GM12878 (cell line): ENCODE data around the gene TLCD3B. TPM values are rescaled to one million over a fixed set of nuclear protein-coding genes. Genes with fewer than 3 reads are reported as not detected.

Source experiments
- ATAC-seq: fragments of 200-7000 bp; cut with Tn5 transposase; 3 replicates; pipeline ENCODE4 v1.9.1; 2020; ENCODE audit warnings: mild to moderate bottlenecking, moderate library complexity
- BruUV-seq: library from RNA; stranded (reverse); fragments of 400-500 nt; replicated peaks from 2 replicates; lab custom pipeline; 2021; lab: Mats Ljungman, UMichigan
- CTCF ChIA-PET: fragments of 300-600 bp; sonication (Branson Sonifier 250); formaldehyde crosslinking; extraction: SDS; loops from one replicate; lab custom pipeline; 2021; ENCODE audit warnings: inconsistent platforms; lab: Yijun Ruan, JAX
- POLR2A ChIA-PET: fragments of 350-600 bp; formaldehyde crosslinking; extraction: SDS; loops from one replicate; lab custom pipeline; 2021; ENCODE audit warnings: inconsistent platforms; lab: Charles Lee
- RAD21 ChIA-PET: fragments of 300-600 bp; sonication (Branson Sonifier 250); formaldehyde crosslinking; loops from one replicate; lab custom pipeline; 2023; ENCODE audit warnings: antibody characterized with exemption; ENCODE audit not compliant: unreplicated experiment; lab: Charles Lee
- SMC1A ChIA-PET: fragments of 300-600 bp; sonication (Branson Sonifier 250); formaldehyde crosslinking; loops from one replicate; lab custom pipeline; 2023; ENCODE audit not compliant: unreplicated experiment, uncharacterized antibody; lab: Charles Lee
- DNase-seq: peaks from one replicate; pipeline ENCODE4 v3.0.0-alpha.2; 2011; ENCODE audit warnings: low read depth, low spot score
- FAIRE-seq: peaks from 3 replicates; lab custom pipeline; 2011; peaks lifted over from hg19 to GRCh38; lab: Jason Lieb, UNC
- H2AFZ ChIP-seq: 2 replicates; pipeline ENCODE4 v1.6.0; 2011; ENCODE audit warnings: low read depth, low read length, control low read depth; ENCODE audit not compliant: control insufficient read depth
- H3K27ac ChIP-seq: 2 replicates; pipeline ENCODE4 v1.5.1; 2011; ENCODE audit warnings: control low read depth; ENCODE audit not compliant: control insufficient read depth, insufficient read depth
- H3K27me3 ChIP-seq, 2 experiments: replicated peaks in 1 of 2; 2 replicates each; pipeline versions ENCODE4 v1.6.0 to v1.6.1; 2011; ENCODE audit warnings: low read length in 1 of 2; ENCODE audit not compliant: control insufficient read depth in 2 of 2, insufficient read depth in 2 of 2
- H3K36me3 ChIP-seq, 2 experiments: 2 replicates each; pipeline ENCODE4 v1.5.1; 2011; ENCODE audit warnings: low read length in 1 of 2; ENCODE audit not compliant: control insufficient read depth in 2 of 2, insufficient read depth in 2 of 2
- H3K4me1 ChIP-seq: 2 replicates; pipeline ENCODE4 v1.6.1; 2011; ENCODE audit warnings: mild to moderate bottlenecking, low read length, moderate library complexity, mixed read lengths; ENCODE audit not compliant: control insufficient read depth, insufficient read depth
- H3K4me2 ChIP-seq: 2 replicates; pipeline ENCODE4 v1.6.0; 2011; ENCODE audit warnings: control low read depth; ENCODE audit not compliant: control insufficient read depth, insufficient read depth
- H3K4me3 ChIP-seq: fragments of 200-600 bp; sonication (generic); 2 replicates; pipeline ENCODE4 v1.5.1; 2016
- H3K79me2 ChIP-seq: 2 replicates; pipeline ENCODE4 v1.6.0; 2011; ENCODE audit warnings: low read length; ENCODE audit not compliant: control insufficient read depth, insufficient read depth
- H3K9ac ChIP-seq: 2 replicates; pipeline ENCODE4 v1.8.0; 2011; ENCODE audit warnings: low read length, control low read depth, mixed read lengths; ENCODE audit not compliant: control insufficient read depth, insufficient read depth
- H3K9me3 ChIP-seq: replicated peaks from 3 replicates; pipeline ENCODE4 v1.5.1; 2011; ENCODE audit warnings: mild to moderate bottlenecking, low read length; ENCODE audit not compliant: control insufficient read depth, insufficient read depth
- H4K20me1 ChIP-seq: 2 replicates; pipeline ENCODE4 v1.6.0; 2011; ENCODE audit not compliant: control insufficient read depth, insufficient read depth
- BMI1 ChIP-seq: fragments of 450-650 bp; IDR thresholded peaks from 2 replicates; pipeline ENCODE4 v1.6.1; 2016; ENCODE audit warnings: mild to moderate bottlenecking, moderate library complexity, borderline replicate concordance
- CBFB ChIP-seq: IDR thresholded peaks from 2 replicates; pipeline ENCODE4 v1.6.1; 2016; ENCODE audit warnings: antibody characterized with exemption, low read depth
- DPF2 ChIP-seq: fragments of 450-650 bp; IDR thresholded peaks from 2 replicates; pipeline ENCODE4 v1.6.1; 2017; ENCODE audit warnings: mild to moderate bottlenecking
- ESRRA ChIP-seq: IDR thresholded peaks from 2 replicates; pipeline ENCODE4 v1.6.1; 2012; ENCODE audit warnings: mild to moderate bottlenecking, low read length, improper control_type of control experiment
- HDGF ChIP-seq: fragments of 450-650 bp; IDR thresholded peaks from 2 replicates; pipeline ENCODE4 v1.6.1; 2016; ENCODE audit warnings: antibody characterized with exemption
- MYC ChIP-seq: IDR thresholded peaks from 2 replicates; pipeline ENCODE4 v1.6.1; 2011; ENCODE audit warnings: mild to moderate bottlenecking, low read length, moderate library complexity, inconsistent platforms; ENCODE audit not compliant: insufficient read depth, insufficient replicate concordance, insufficient read length, severe bottlenecking
- NBN ChIP-seq: fragments of 450-650 bp; IDR thresholded peaks from 2 replicates; pipeline ENCODE4 v1.6.1; 2016
- NFYB ChIP-seq: IDR thresholded peaks from 2 replicates; pipeline ENCODE4 v1.6.1; 2011; ENCODE audit warnings: low read depth, mild to moderate bottlenecking, low read length, improper control_type of control experiment, moderate library complexity; ENCODE audit not compliant: insufficient read depth
- NKRF ChIP-seq: fragments of 450-650 bp; conservative IDR thresholded peaks from 2 replicates; pipeline ENCODE4 v1.6.1; 2017; ENCODE audit warnings: mild to moderate bottlenecking, moderate library complexity
- NRF1 ChIP-seq: conservative IDR thresholded peaks from 2 replicates; pipeline ENCODE4 v1.6.1; 2011; ENCODE audit warnings: mild to moderate bottlenecking, low read depth, low read length, improper control_type of control experiment
- PML ChIP-seq: IDR thresholded peaks from 2 replicates; pipeline ENCODE4 v1.6.1; 2012; ENCODE audit warnings: low read length, inconsistent platforms
- POLR2AphosphoS5 ChIP-seq: IDR thresholded peaks from 2 replicates; pipeline ENCODE4 v1.6.1; 2011; ENCODE audit warnings: mild to moderate bottlenecking, low read length, inconsistent platforms
- SIX5 ChIP-seq: IDR thresholded peaks from 2 replicates; pipeline ENCODE4 v1.6.1; 2011; ENCODE audit warnings: mild to moderate bottlenecking, low read depth, low read length, moderate library complexity; ENCODE audit not compliant: severe bottlenecking
- SMAD5 ChIP-seq: IDR thresholded peaks from 2 replicates; pipeline ENCODE4 v1.6.1; 2016; ENCODE audit warnings: antibody characterized with exemption, low read depth
- SUZ12 ChIP-seq: fragments of 200-600 bp; sonication (generic); IDR thresholded peaks from one replicate; pipeline ENCODE4 v1.6.1; 2018; ENCODE audit warnings: antibody characterized with exemption, mild to moderate bottlenecking; ENCODE audit not compliant: unreplicated experiment
- TCF3 ChIP-seq: IDR thresholded peaks from 2 replicates; pipeline ENCODE4 v1.6.1; 2012; ENCODE audit warnings: low read depth, mild to moderate bottlenecking, low read length, borderline replicate concordance; ENCODE audit not compliant: insufficient read depth
- WGBS: methylation state at CpG from one replicate; pipeline ENCODE4 v1.1.6; 2016; ENCODE audit warnings: low lambda C conversion rate; ENCODE audit not compliant: insufficient replicate concordance, insufficient coverage; ENCODE audit errors: missing lambda C conversion rate; 5-methylcytosine and 5-hydroxymethylcytosine counted together
- in situ Hi-C: fragments of 300-500 bp; cut with MboI; formaldehyde crosslinking; loops from 9 replicates; pipeline ENCODE4 v1.14.3; 2018; ENCODE audit warnings: mixed read lengths
- intact Hi-C: fragments of 100-400 bp; cut with micrococcal nuclease; formaldehyde crosslinking; loops from one replicate; pipeline ENCODE4 v1.14.2; 2022; ENCODE audit not compliant: unreplicated experiment
- polyA plus RNA-seq, 11 experiments: library from polyadenylated mRNA; depleted of rRNA in 4 of 11; unstranded in 6 of 11; stranded (reverse) in 5 of 11; fragments of >200 nt; fragmentation: Nextera tagmentation in 4 of 11; fragmentation: Illumina TruSeq in 1 of 11; extraction: Ambion mirVana in 4 of 11; extraction: Trizol in 1 of 11; gene quantifications; 1 replicate in 1 of 11; 2 replicates in 10 of 11; pipeline versions ENCODE4 v1.2.1 to v1.2.3, GENCODE V29; 2011 to 2016; ENCODE audit warnings: inconsistent platforms in 2 of 11, missing spikeins in 2 of 11, low read depth in 1 of 11
- total RNA-seq, 4 experiments: library from RNA; depleted of rRNA in 3 of 4; stranded (reverse); fragments of >200 nt in 3 of 4; fragmentation: Illumina TruSeq in 1 of 4; extraction: Trizol in 1 of 4; gene quantifications; 2 replicates each; pipeline versions ENCODE4 v1.2.1 to v1.2.3, GENCODE V29; 2013 to 2021
- TF ChIP-seq, protein P1 (sequence below): fragments of 450-650 bp; IDR thresholded peaks from 2 replicates; pipeline ENCODE4 v1.6.1; 2017; ENCODE audit warnings: low read depth, mild to moderate bottlenecking, moderate library complexity
- TF ChIP-seq, protein P2 (sequence below): fragments of 450-650 bp; IDR thresholded peaks from 2 replicates; pipeline ENCODE4 v1.6.1; 2018; ENCODE audit warnings: borderline replicate concordance, mild to moderate bottlenecking; ENCODE audit not compliant: partially characterized antibody

The TLCD3B gene
- total and polyA plus RNA-seq, 10 of the 15 experiments (the other 5 are each of a cell fraction or from before 2014, with no cell fraction given) = 0.05 to 0.51 (median 0.18) TPM; not detected in 4

DNA sequence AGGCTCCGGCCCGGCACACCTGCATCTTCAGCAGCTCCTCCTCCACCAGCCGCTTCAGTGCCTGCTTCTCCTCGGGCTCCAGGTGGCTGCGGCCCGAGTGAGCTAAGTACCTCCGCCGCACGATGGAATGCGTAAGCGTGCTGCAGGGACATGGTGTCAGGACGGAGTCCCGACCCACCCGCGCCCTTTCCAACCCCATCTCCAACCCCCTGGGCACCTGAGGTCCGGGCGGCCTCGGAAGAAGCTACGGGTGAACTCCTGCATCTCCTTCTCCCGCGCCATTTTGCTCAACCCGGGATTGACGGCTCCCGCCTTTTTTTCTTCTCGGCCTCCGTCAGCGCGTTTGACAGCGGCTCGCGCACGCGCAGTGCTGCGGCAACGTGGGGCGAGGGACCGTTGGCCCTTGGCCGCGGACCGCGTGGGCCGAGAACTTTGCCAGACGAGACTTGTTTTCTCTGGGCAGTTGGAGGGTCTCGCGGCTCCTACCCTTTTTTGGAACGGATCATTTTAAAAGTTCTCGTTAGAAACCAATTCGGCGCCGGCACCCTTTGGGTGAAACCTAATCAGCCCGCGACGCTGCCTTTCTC, 35.7 kb downstream of the TLCD3B start, which contains the start of gene HIRIP3:
HIRIP3 (minus strand) TSS at position 294 of the 587 bp plus-strand sequence; CDS start at position 282, 12 bp downstream.
- ChIA-PET CTCF (interaction anchor here (1.4 to 1.9 kb wide), 3 partner anchors 22 to 37 kb away, joined by 4 to 6 read pairs (median 5); partner anchors contain the start of genes TAOK2 and TMEM219), POLR2A (interaction anchor here (0.5 to 2.8 kb wide), 6 partner anchors 20 to 69 kb away, joined by 3 to 16 read pairs (median 6); partner anchors contain the start of genes KCTD13, TAOK2 and TMEM219), SMC1A (interaction anchor here (0.6 to 1.9 kb wide), 3 partner anchors 22 to 33 kb away, joined by 3 to 9 read pairs (median 3); partner anchors contain the start of genes TAOK2 and TMEM219), RAD21 (interaction anchor here (0.6 to 1.4 kb wide), 3 partner anchors 22 to 1503 kb away, joined by 3 to 5 read pairs (median 3); no protein-coding TSS in a partner anchor)
- WGBS = 1% methylated on average over 53 of the region's 53 CpGs
- peak within 1 kb of the TSS; percentile 98 for H2AFZ ChIP-seq
- peak within 1 kb of the TSS; percentile 88 for H3K9ac ChIP-seq
- H3K36me3 ChIP-seq = peaks cover 8 to 15% of the 10 kb centered on the region in 2 experiments
- intact Hi-C loops (no loop called here), in situ Hi-C loops (no loop called here)
- H3K27me3 ChIP-seq = no peaks in the 10 kb centered on the region
- H3K9me3 ChIP-seq = no peaks in the 10 kb centered on the region
- peak within 1 kb of the TSS; percentile 91 for H3K27ac ChIP-seq
- peak within 1 kb of the TSS; percentile 95 for H3K4me2 ChIP-seq
- H4K20me1 ChIP-seq = no peaks in the 10 kb centered on the region
- ATAC-seq (peak; percentile 77), DNase-seq (peak; percentile 35), FAIRE-seq (no peak)
- H3K79me2 ChIP-seq = peaks cover 19% of the 10 kb centered on the region
- peak within 1 kb of the TSS; percentile 81 for H3K4me3 ChIP-seq
- H3K4me1 ChIP-seq = peaks cover 9% of the 10 kb centered on the region
- no TSS peak for BruUV-seq
- peak; percentile 34 for TF ChIP-seq MYC
- TF ChIP-seq, protein P1, sequence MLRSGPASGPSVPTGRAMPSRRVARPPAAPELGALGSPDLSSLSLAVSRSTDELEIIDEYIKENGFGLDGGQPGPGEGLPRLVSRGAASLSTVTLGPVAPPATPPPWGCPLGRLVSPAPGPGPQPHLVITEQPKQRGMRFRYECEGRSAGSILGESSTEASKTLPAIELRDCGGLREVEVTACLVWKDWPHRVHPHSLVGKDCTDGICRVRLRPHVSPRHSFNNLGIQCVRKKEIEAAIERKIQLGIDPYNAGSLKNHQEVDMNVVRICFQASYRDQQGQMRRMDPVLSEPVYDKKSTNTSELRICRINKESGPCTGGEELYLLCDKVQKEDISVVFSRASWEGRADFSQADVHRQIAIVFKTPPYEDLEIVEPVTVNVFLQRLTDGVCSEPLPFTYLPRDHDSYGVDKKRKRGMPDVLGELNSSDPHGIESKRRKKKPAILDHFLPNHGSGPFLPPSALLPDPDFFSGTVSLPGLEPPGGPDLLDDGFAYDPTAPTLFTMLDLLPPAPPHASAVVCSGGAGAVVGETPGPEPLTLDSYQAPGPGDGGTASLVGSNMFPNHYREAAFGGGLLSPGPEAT = peak; percentile 86
- no peak for TF ChIP-seq SUZ12
- peak; percentile 18; the same call in 1 of the 2 replicates for TF ChIP-seq DPF2
- TF ChIP-seq NBN = peak; percentile 55; the same call in 1 of the 2 replicates
- TF ChIP-seq ESRRA = no peak
- TF ChIP-seq SIX5 = peak; percentile 0
- TF ChIP-seq POLR2AphosphoS5 = peak; percentile 33; the same call in 1 of the 2 replicates
- TF ChIP-seq HDGF = peak; percentile 63; the same call in 1 of the 2 replicates
- 0 out of 2 replicates have a peak, but pooled peaks have one; percentile 4 for TF ChIP-seq SMAD5
- no peak; the same call in 1 of the 2 replicates for TF ChIP-seq PML
- no peak for TF ChIP-seq NFYB
- TF ChIP-seq BMI1 = no peak
- TF ChIP-seq NRF1 = peak; percentile 83
- TF ChIP-seq, protein P2, sequence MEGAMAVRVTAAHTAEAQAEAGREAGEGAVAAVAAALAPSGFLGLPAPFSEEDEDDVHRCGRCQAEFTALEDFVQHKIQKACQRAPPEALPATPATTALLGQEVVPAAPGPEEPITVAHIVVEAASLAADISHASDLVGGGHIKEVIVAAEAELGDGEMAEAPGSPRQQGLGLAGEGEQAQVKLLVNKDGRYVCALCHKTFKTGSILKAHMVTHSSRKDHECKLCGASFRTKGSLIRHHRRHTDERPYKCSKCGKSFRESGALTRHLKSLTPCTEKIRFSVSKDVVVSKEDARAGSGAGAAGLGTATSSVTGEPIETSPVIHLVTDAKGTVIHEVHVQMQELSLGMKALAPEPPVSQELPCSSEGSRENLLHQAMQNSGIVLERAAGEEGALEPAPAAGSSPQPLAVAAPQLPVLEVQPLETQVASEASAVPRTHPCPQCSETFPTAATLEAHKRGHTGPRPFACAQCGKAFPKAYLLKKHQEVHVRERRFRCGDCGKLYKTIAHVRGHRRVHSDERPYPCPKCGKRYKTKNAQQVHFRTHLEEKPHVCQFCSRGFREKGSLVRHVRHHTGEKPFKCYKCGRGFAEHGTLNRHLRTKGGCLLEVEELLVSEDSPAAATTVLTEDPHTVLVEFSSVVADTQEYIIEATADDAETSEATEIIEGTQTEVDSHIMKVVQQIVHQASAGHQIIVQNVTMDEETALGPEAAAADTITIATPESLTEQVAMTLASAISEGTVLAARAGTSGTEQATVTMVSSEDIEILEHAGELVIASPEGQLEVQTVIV = no peak
- peak; percentile 70; the same call in 1 of the 2 replicates for TF ChIP-seq TCF3
- TF ChIP-seq NKRF = peak; percentile 76; the same call in 1 of the 2 replicates
- 0 out of 2 replicates have a peak, but pooled peaks have one; percentile 14 for TF ChIP-seq CBFB
